Caco-2 (cell line): Measurements from ENCODE around the gene SRSF2. TPM values are rescaled to one million over a fixed set of nuclear protein-coding genes. Genes with fewer than 3 reads are reported as not detected.
"Not testable (repeated sequence)": the region's sequence is repeated elsewhere in the genome, so short reads cannot be mapped to it uniquely, and the experiment has no call there.

Experiments
- BruUV-seq: library from RNA; stranded (reverse); fragments of 400-500 nt; replicated peaks from 2 replicates; lab custom pipeline; 2021; lab: Mats Ljungman, UMichigan
- CTCF ChIA-PET: fragments of 300-600 bp; sonication (Branson Sonifier 250); formaldehyde crosslinking; loops from one replicate; lab custom pipeline; 2022; ENCODE audit warnings: antibody characterized with exemption; lab: Charles Lee
- POLR2A ChIA-PET: fragments of 300-600 bp; sonication (Branson Sonifier 250); formaldehyde crosslinking; loops from one replicate; lab custom pipeline; 2022; ENCODE audit warnings: antibody characterized with exemption; lab: Charles Lee
- DNase-seq, 2 experiments: peaks; one replicate each; pipeline versions ENCODE4 v3.0.0 to v3.0.0-alpha.2; 2020 to 2022
- H3K27me3 ChIP-seq: replicated peaks from 2 replicates; pipeline ENCODE4 v1.6.0; 2011; ENCODE audit warnings: low read length; ENCODE audit not compliant: control insufficient read depth, insufficient read depth
- H3K36me3 ChIP-seq: 2 replicates; pipeline ENCODE4 v1.5.1; 2011; ENCODE audit warnings: low read length; ENCODE audit not compliant: control insufficient read depth, insufficient read depth
- H3K4me1 ChIP-seq: fragments of 250-450 bp; sonication (Bioruptor Pico); 2 replicates; pipeline ENCODE4 v1.5.1; 2020; ENCODE audit warnings: mild to moderate bottlenecking
- H3K4me3 ChIP-seq: 2 replicates; pipeline ENCODE4 v1.5.1; 2011; ENCODE audit warnings: low read depth, mild to moderate bottlenecking, control low read depth, low read length
- H3K9me3 ChIP-seq: fragments of 250-450 bp; sonication (Bioruptor Pico); 2 replicates; pipeline ENCODE4 v1.5.1; 2020; ENCODE audit warnings: mild to moderate bottlenecking, moderate library complexity
- H3K27ac Mint-ChIP-seq: one replicate; pipeline ENCODE4 v1.8.0; 2022; ENCODE audit warnings: mixed read lengths; ENCODE audit not compliant: unreplicated experiment
- H3K27me3 Mint-ChIP-seq: one replicate; pipeline ENCODE4 v1.8.0; 2022; ENCODE audit warnings: mixed read lengths; ENCODE audit not compliant: insufficient read depth, unreplicated experiment
- H3K36me3 Mint-ChIP-seq: one replicate; pipeline ENCODE4 v1.8.0; 2022; ENCODE audit warnings: mild to moderate bottlenecking, mixed read lengths; ENCODE audit not compliant: insufficient read depth, unreplicated experiment
- H3K4me1 Mint-ChIP-seq: one replicate; pipeline ENCODE4 v1.8.0; 2022; ENCODE audit warnings: low read depth, mixed read lengths; ENCODE audit not compliant: unreplicated experiment
- H3K4me3 Mint-ChIP-seq: one replicate; pipeline ENCODE4 v1.8.0; 2022; ENCODE audit warnings: mild to moderate bottlenecking, moderate library complexity, mixed read lengths; ENCODE audit not compliant: unreplicated experiment
- H3K9me3 Mint-ChIP-seq: one replicate; pipeline ENCODE4 v1.8.0; 2022; ENCODE audit warnings: mixed read lengths; ENCODE audit not compliant: unreplicated experiment
- CTCF ChIP-seq, 2 experiments: fragments of 200-600 bp in 1 of 2; IDR thresholded peaks; 1 replicate in 1 of 2; 2 replicates in 1 of 2; pipeline versions ENCODE4 v1.5.1 to v1.8.0; 2011 to 2022; ENCODE audit warnings: antibody characterized with exemption in 1 of 2, control low read depth in 1 of 2, inconsistent platforms in 1 of 2, low read depth in 1 of 2, low read length in 1 of 2, mild to moderate bottlenecking in 1 of 2, moderate library complexity in 1 of 2; ENCODE audit not compliant: insufficient read depth in 1 of 2, severe bottlenecking in 1 of 2, unreplicated experiment in 1 of 2
- intact Hi-C: fragments of 100-400 bp; cut with micrococcal nuclease; formaldehyde crosslinking; loops from one replicate; pipeline ENCODE4 v1.10.0; 2022; ENCODE audit not compliant: unreplicated experiment
- total RNA-seq: library from RNA; stranded (reverse); gene quantifications from 2 replicates; pipeline ENCODE4 v1.2.3, GENCODE V29; 2022

Gene SRSF2
- total RNA-seq, 1 experiment from 2014 or later: 356 TPM

- Histone ChIP-seq H3K4me3 (no peak overlapping the region), H3K4me1 (no peaks in the 10 kb centered on the region), H3K27me3 (no peaks in the 10 kb centered on the region), H3K9me3 (no peaks in the 10 kb centered on the region), H3K36me3 (no peaks in the 10 kb centered on the region; the same call in 1 of the 2 replicates)
- Mint-ChIP-seq H3K27ac (no peak overlapping the region), H3K4me3 (no peak overlapping the region), H3K9me3 (no peaks in the 10 kb centered on the region), H3K36me3 (peaks cover 43% of the 10 kb centered on the region), H3K4me1 (no peaks in the 10 kb centered on the region), H3K27me3 (no peaks in the 10 kb centered on the region)
- no TSS peak for BruUV-seq
- intact Hi-C loops: no loop called here
- ChIA-PET POLR2A (no interaction called here), CTCF (no interaction called here)
- DNase-seq: no peak
- no peak for TF ChIP-seq CTCF (IDR thresholded peaks at IDR 0.05; ENCODE audit: insufficient read depth in 1 of 2, low read depth in 1 of 2, low read length in 1 of 2, severe bottlenecking in 1 of 2, unreplicated experiment in 1 of 2)
Measured at GRCh38 chr17:76744747-76745146, 7.6 kb upstream of the SRSF2 start.

DNA sequence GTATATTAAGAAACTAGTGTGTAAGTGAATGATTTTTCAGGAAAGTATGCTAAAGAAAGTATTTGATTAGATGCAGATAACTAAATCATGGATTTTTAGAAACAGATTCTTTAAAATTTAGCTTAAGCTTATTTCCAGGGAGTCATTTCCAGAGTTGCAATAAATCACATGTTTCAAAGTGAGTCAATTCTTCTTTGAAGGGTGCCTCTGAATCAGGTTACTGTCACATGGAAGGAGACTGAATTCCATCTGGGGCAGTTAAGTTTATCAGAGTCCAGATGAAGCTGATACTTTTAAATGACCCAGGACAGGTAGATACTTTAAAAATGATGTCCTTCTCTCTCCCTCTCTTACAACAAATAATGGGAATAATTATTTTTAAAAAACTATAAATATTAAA lies 5.8 kb upstream of the SRSF2 start:
- H3K36me3 ChIP-seq: no peaks in the 10 kb centered on the region; the same call in 1 of the 2 replicates
- no peak for DNase-seq
- TF ChIP-seq CTCF (IDR thresholded peaks at IDR 0.05; ENCODE audit: insufficient read depth in 1 of 2, low read depth in 1 of 2, low read length in 1 of 2, severe bottlenecking in 1 of 2, unreplicated experiment in 1 of 2): no peak
- BruUV-seq: no TSS peak
- no peaks in the 10 kb centered on the region; the same call in 1 of the 2 replicates for H3K4me1 ChIP-seq
- H3K4me3 Mint-ChIP-seq: no peak overlapping the region
- H3K27ac Mint-ChIP-seq: no peak overlapping the region
- H3K27me3 Mint-ChIP-seq: no peaks in the 10 kb centered on the region
- no peaks in the 10 kb centered on the region for H3K9me3 Mint-ChIP-seq
- POLR2A ChIA-PET: no interaction called here
- no peaks in the 10 kb centered on the region for H3K9me3 ChIP-seq
- intact Hi-C loops: no loop called here
- H3K4me3 ChIP-seq: no peak overlapping the region
- CTCF ChIA-PET: no interaction called here
- H3K27me3 ChIP-seq: no peaks in the 10 kb centered on the region
- H3K4me1 Mint-ChIP-seq: no peaks in the 10 kb centered on the region
- H3K36me3 Mint-ChIP-seq: peaks cover 48% of the 10 kb centered on the region

DNA sequence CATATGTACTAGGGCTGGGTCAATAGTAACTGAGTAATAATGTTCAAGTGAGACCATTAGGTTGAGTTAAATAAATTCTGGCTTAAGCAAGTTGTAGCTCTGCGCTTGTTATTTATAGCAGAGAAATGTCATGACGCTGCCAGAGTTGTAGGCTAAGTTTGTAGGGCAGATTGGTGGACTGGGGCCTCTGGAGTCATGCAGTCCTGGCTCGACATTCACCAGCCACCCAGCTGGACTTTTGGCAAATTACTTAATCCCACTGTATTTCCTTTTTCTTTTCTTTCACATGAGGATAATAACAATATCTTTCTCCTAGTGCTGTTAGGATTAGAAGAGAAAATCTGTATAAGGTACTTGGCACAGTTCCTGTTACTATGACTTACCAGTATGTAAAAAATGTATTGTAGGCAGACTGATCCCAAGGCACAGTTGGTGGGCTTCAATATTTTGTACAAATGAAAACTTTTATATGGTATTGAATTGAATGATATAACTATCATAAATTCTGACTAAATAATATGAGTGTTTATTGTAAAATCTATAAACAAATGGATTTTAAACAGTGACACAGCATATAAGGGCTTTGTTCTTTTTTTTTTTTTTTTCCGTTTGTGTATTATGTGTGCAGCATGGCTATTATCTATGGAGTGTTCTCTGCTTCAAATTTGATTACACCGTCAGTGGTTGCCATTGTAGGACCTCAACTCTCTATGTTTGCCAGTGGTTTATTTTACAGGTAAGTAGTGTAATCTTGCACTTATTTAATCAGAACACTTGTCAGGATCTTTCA lies 3.4 kb upstream of the SRSF2 start:
- H3K4me3 ChIP-seq: no peak overlapping the region
- DNase-seq: no peak
- POLR2A ChIA-PET: no interaction called here
- H3K4me1 Mint-ChIP-seq: peaks cover 4% of the 10 kb centered on the region
- CTCF ChIA-PET: no interaction called here
- no TSS peak for BruUV-seq
- peaks cover 58% of the 10 kb centered on the region for H3K36me3 Mint-ChIP-seq
- H3K27me3 Mint-ChIP-seq: no peaks in the 10 kb centered on the region
- H3K4me1 ChIP-seq: no peaks in the 10 kb centered on the region; the same call in 1 of the 2 replicates
- H3K9me3 Mint-ChIP-seq: no peaks in the 10 kb centered on the region
- no peaks in the 10 kb centered on the region for H3K27me3 ChIP-seq
- intact Hi-C loops: no loop called here
- no peaks in the 10 kb centered on the region for H3K9me3 ChIP-seq
- peaks cover 4% of the 10 kb centered on the region; the same call in 1 of the 2 replicates for H3K36me3 ChIP-seq
- H3K27ac Mint-ChIP-seq: no peak overlapping the region
- no peak overlapping the region for H3K4me3 Mint-ChIP-seq
- TF ChIP-seq CTCF (IDR thresholded peaks at IDR 0.05; ENCODE audit: insufficient read depth in 1 of 2, low read depth in 1 of 2, low read length in 1 of 2, severe bottlenecking in 1 of 2, unreplicated experiment in 1 of 2): no peak

GRCh38 chr17:76739568-76740115 lies 2.5 kb upstream of the SRSF2 start:
- BruUV-seq, H3K27ac Mint-ChIP-seq, H3K9me3 Mint-ChIP-seq, H3K4me1 ChIP-seq, H3K27me3 ChIP-seq, H3K36me3 ChIP-seq, DNase-seq, H3K4me3 Mint-ChIP-seq, CTCF ChIA-PET, H3K4me3 ChIP-seq, H3K27me3 Mint-ChIP-seq, H3K9me3 ChIP-seq: not testable (repeated sequence)
- POLR2A ChIA-PET: interaction anchor here (0.5 kb wide), 1 partner anchor 23 kb away, joined by 3 read pairs; no protein-coding TSS in a partner anchor
- H3K4me1 Mint-ChIP-seq: peaks cover 12% of the 10 kb centered on the region
- intact Hi-C loops: loop anchor here (2.0 kb wide), 1 partner anchor 41 kb away; no protein-coding TSS in a partner anchor
- H3K36me3 Mint-ChIP-seq: peaks cover 61% of the 10 kb centered on the region
